Gastrocnemius medialis (tissue), 4 donors: ENCODE results near the gene RPUSD3. TPM values are rescaled to one million over a fixed set of nuclear protein-coding genes. Genes with fewer than 3 reads are reported as not detected.
"Not testable (repeated sequence)": the region's sequence is repeated elsewhere in the genome, so short reads cannot be mapped to it uniquely, and the experiment has no call there.

ENCODE experiments used
- ATAC-seq, 2 donors: fragments of 150-250 bp; one replicate each; pipeline ENCODE4 v1.9.1; 2016
- DNase-seq, 2 donors: peaks; one replicate each; pipeline ENCODE4 v3.0.0-alpha.2; 2019
- H3K27ac ChIP-seq, 4 donors: fragments of 200-600 bp; sonication (generic); 1 replicate in 1 of 4; 2 replicates in 3 of 4; pipeline ENCODE4 v1.5.1; 2016 to 2018; ENCODE audit warnings: mild to moderate bottlenecking in 2 of 4, moderate library complexity in 1 of 4
- H3K27me3 ChIP-seq, 3 donors: fragments of 200-600 bp; sonication (generic) in 2 of 3; 1 replicate in 1 of 3; 2 replicates in 2 of 3; pipeline versions ENCODE4 v1.5.1 to v1.6.0; 2016 to 2019; ENCODE audit warnings: mild to moderate bottlenecking in 1 of 3, moderate library complexity in 1 of 3
- H3K36me3 ChIP-seq, 2 donors: fragments of 200-600 bp; sonication (generic) in 1 of 2; one replicate each; pipeline ENCODE4 v1.5.1; 2017 to 2018
- H3K4me1 ChIP-seq, 2 donors: fragments of 200-600 bp; sonication (generic) in 1 of 2; one replicate each; pipeline ENCODE4 v1.5.1; 2016 to 2017; ENCODE audit warnings: mild to moderate bottlenecking in 2 of 2
- H3K4me3 ChIP-seq, 4 donors: fragments of 200-600 bp; sonication (generic) in 3 of 4; 1 replicate in 1 of 4; 2 replicates in 3 of 4; pipeline ENCODE4 v1.5.1; 2016 to 2019; ENCODE audit warnings: mild to moderate bottlenecking in 2 of 4
- H3K9me3 ChIP-seq, 3 donors: fragments of 200-600 bp; sonication (generic) in 2 of 3; 1 replicate in 1 of 3; 2 replicates in 2 of 3; pipeline ENCODE4 v1.5.1; 2016 to 2019
- CTCF ChIP-seq, 5 experiments: fragments of 450-650 bp in 3 of 5; fragments of 200-600 bp in 2 of 5; sonication (generic) in 2 of 5; IDR thresholded peaks in 4 of 5; conservative IDR thresholded peaks in 1 of 5; 1 replicate in 4 of 5; 2 replicates in 1 of 5; pipeline ENCODE4 v1.5.1; 2016 to 2019; ENCODE audit warnings: antibody characterized with exemption in 5 of 5, mild to moderate bottlenecking in 3 of 5, moderate library complexity in 3 of 5
- POLR2A ChIP-seq, 2 donors: fragments of 450-650 bp; IDR thresholded peaks; one replicate each; pipeline ENCODE4 v1.6.1; 2017; ENCODE audit warnings: antibody characterized with exemption in 2 of 2, mild to moderate bottlenecking in 2 of 2, moderate library complexity in 2 of 2
- in situ Hi-C, 4 donors: fragments of 200-750 bp; cut with MboI; loops; one replicate each; pipeline versions ENCODE4 v1.15.0 to v1.8.0; 2017; ENCODE audit warnings: low sequenced_read_pairs in 4 of 4
- intact Hi-C: fragments of 100-400 bp; cut with DNase I; formaldehyde crosslinking; loops from one replicate; pipeline ENCODE4 v1.15.1; 2023; ENCODE audit warnings: low total_unique reads
- total RNA-seq, 4 donors: library from RNA; depleted of rRNA; stranded (reverse); fragments of >200 nt; gene quantifications; one replicate each; pipeline versions ENCODE4 v1.1.0 to v1.2.3, GENCODE V29; 2016

RPUSD3 gene
- total RNA-seq, 4 donors from 2014 or later = 72.7 to 96.7 (median 75.5) TPM

GRCh38 chr3:9876991-9877390 is 33.2 kb upstream of the RPUSD3 start:
- intact Hi-C loops (no loop called here), in situ Hi-C loops (no loop called here)
- H3K36me3 ChIP-seq = no peaks in the 10 kb centered on the region
- H3K9me3 ChIP-seq = no peaks in the 10 kb centered on the region
- H3K4me1 ChIP-seq = peaks cover 5 to 7% of the 10 kb centered on the region in 2 donors
- DNase-seq (no peak), ATAC-seq (no peak)
- no peaks in the 10 kb centered on the region for H3K27me3 ChIP-seq
- no peak overlapping the region for H3K4me3 ChIP-seq
- H3K27ac ChIP-seq = no peak overlapping the region
- no peak for TF ChIP-seq POLR2A (IDR thresholded peaks at IDR 0.05)
- TF ChIP-seq CTCF (IDR thresholded peaks at IDR 0.05 in 4 of 5, conservative IDR thresholded peaks at IDR 0.05 in 1 of 5) = no peak

GRCh38 chr3:9876255-9876654 is 32.4 kb upstream of the RPUSD3 start:
- H3K4me3 ChIP-seq, DNase-seq, H3K27me3 ChIP-seq, H3K4me1 ChIP-seq, in situ Hi-C loops, ATAC-seq, intact Hi-C loops, H3K27ac ChIP-seq, H3K9me3 ChIP-seq, H3K36me3 ChIP-seq: not testable (repeated sequence)

- ATAC-seq (peak in 1 of 2 donors; percentile 63), DNase-seq (no peak)
- no peaks in the 10 kb centered on the region for H3K36me3 ChIP-seq
- H3K9me3 ChIP-seq = no peaks in the 10 kb centered on the region
- peaks cover 5 to 7% of the 10 kb centered on the region in 2 donors for H3K4me1 ChIP-seq
- in situ Hi-C loops (no loop called here), intact Hi-C loops (no loop called here)
- H3K27me3 ChIP-seq = no peaks in the 10 kb centered on the region
- H3K4me3 ChIP-seq = no peak overlapping the region
- no peak for TF ChIP-seq CTCF (IDR thresholded peaks at IDR 0.05 in 4 of 5, conservative IDR thresholded peaks at IDR 0.05 in 1 of 5)
- no peak for TF ChIP-seq POLR2A (IDR thresholded peaks at IDR 0.05)
- peak overlapping the region in 1 of 4 donors; percentile 4 for H3K27ac ChIP-seq
These were observed 31.6 kb upstream of the RPUSD3 start for GRCh38 chr3:9875448-9875847.

GRCh38 chr3:9872067-9872466 is 28.3 kb upstream of the RPUSD3 start:
- H3K4me3 ChIP-seq, H3K27me3 ChIP-seq, H3K9me3 ChIP-seq, in situ Hi-C loops, ATAC-seq, intact Hi-C loops, H3K27ac ChIP-seq, DNase-seq, H3K36me3 ChIP-seq, H3K4me1 ChIP-seq: not testable (repeated sequence)

- Histone ChIP-seq H3K4me1 (peaks cover 5 to 7% of the 10 kb centered on the region in 2 donors), H3K4me3 (no peak overlapping the region), H3K9me3 (no peaks in the 10 kb centered on the region), H3K27ac (no peak overlapping the region), H3K27me3 (no peaks in the 10 kb centered on the region), H3K36me3 (no peaks in the 10 kb centered on the region)
- intact Hi-C loops = no loop called here
- in situ Hi-C loops = no loop called here
- DNase-seq (no peak), ATAC-seq (no peak)
- TF ChIP-seq POLR2A (IDR thresholded peaks at IDR 0.05) (no peak), CTCF (IDR thresholded peaks at IDR 0.05 in 4 of 5, conservative IDR thresholded peaks at IDR 0.05 in 1 of 5) (no peak)
These were observed 27.2 kb upstream of the RPUSD3 start for GRCh38 chr3:9870978-9871377.

GRCh38 chr3:9869955-9870354 is 26.1 kb upstream of the RPUSD3 start:
- H3K4me1 ChIP-seq = no peaks in the 10 kb centered on the region
- intact Hi-C loops (no loop called here), in situ Hi-C loops (no loop called here)

More at GRCh38 chr3:9869955-9870354, 26.1 kb upstream of the RPUSD3 start:
- Histone ChIP-seq H3K4me3 (no peak overlapping the region), H3K27me3 (no peaks in the 10 kb centered on the region), H3K36me3 (no peaks in the 10 kb centered on the region), H3K9me3 (no peaks in the 10 kb centered on the region), H3K27ac (no peak overlapping the region)
- DNase-seq (no peak), ATAC-seq (no peak)
- TF ChIP-seq POLR2A (IDR thresholded peaks at IDR 0.05) (no peak), CTCF (IDR thresholded peaks at IDR 0.05 in 4 of 5, conservative IDR thresholded peaks at IDR 0.05 in 1 of 5) (no peak)
